GM18909 (cell line): ENCODE measurements around the gene SNX5.

Experiments
- ATAC-seq: cut with Tn5 transposase; IDR thresholded peaks from one replicate; pipeline ENCODE4 v1.9.1; 2021; ENCODE audit warnings: mild to moderate bottlenecking; ENCODE audit not compliant: unreplicated experiment, poor library complexity

Gene SNX5

GRCh38 chr20:17893445-17893844 is 75.1 kb downstream of the SNX5 start:
- ATAC-seq: no peak

GRCh38 chr20:17892189-17892938 is 76.2 kb downstream of the SNX5 start:
- ATAC-seq: no peak
